CD4-positive, alpha-beta T cell treated with Interleukin-15 for 1 hour (primary cell): Measurements from ENCODE around the gene SERPINA9.
"Not testable (repeated sequence)": the region's sequence is repeated elsewhere in the genome, so short reads cannot be mapped to it uniquely, and the experiment has no call there.

Experiments used
- DNase-seq: peaks from one replicate; pipeline ENCODE4 v3.0.0-alpha.2; 2020

SERPINA9 gene

DNA sequence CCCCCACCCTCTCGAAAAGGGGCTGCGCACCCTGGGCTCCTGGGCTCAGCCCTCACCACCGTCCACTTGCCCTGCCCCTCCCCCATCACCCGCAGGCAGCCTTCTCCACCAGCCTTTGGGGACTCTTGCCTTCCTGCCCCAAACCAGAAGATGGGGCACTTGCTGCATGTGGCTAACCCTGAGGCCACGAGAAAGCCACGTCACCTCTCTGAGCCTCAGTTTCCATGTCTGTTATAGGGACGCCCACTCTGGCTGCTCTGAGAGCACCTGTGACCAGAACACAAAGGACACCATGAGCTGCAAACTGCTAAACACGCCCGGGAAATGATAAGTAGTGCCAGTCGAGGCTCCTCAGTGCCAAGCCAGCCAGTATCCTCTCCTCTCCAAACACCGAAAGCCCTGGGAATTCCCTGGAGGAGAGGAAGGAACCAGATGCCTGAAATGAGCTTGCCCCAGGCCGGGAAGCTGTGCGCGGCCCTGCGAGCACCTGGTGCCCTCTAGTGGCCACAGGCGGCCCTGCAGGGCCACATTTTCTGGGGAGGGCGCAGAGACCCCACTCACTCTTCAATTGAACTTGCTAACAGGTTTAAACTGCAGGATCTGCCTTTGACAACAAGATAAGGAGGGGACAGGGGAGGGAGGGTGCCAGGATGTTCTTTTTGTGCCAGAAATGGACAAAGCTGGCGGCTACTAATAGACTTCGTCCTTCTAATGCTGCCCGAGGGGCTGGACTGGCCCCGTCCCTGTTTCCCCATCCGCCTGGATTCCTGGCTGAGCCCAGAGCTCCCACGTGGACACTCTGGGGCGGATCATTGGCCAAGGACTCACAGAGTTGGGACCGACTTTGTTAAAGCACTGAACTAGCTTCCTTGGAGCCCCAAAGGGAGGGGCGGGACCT is 10.2 kb upstream of the SERPINA9 start:
- DNase-seq = no peak

DNA sequence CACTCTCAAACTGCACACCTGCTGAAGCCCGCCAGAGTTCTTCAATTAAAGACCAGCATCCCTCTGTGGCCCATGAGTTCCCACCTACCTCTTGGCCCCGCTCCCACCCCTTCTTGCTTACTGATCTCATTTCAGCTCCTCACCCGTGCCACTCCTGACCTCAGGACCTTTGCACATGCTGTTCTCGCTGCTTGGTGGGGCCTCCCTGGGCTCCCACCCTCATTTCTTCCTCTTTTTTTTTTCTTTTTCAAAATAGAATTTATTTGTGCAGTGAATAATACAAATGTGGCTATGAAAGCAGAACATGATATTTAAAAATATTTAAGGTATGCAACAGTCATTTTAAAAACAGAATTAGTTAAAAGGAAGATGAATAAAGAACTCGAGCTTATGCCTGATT is 8.5 kb upstream of the SERPINA9 start:
- DNase-seq = no peak

DNA sequence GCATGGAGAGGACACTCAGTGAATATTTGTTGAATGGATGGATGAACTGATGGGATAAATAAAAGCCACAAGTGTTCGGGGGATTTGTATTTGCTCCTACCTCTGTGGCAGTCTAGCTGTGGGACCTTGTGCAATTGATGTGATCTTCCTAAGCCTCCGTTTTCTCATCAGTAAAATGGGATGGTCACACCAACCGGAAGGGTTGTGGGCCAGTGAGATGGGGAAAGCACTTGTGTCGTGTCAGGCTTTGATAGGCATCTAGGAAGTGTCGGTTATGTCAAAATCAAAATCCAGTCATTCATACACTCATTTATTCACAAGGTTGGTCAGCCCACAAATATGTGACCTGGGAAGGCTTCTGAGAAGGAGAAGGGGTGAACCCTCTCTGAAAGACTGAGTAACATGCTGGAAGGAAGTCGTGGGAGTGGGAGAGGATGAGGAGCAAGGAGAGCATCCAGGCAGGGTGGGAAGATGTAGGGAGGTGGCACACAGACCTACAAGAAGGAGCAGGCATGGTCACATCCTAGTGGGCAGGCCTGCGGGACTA is 7.8 kb upstream of the SERPINA9 start:
- no peak for DNase-seq

DNA sequence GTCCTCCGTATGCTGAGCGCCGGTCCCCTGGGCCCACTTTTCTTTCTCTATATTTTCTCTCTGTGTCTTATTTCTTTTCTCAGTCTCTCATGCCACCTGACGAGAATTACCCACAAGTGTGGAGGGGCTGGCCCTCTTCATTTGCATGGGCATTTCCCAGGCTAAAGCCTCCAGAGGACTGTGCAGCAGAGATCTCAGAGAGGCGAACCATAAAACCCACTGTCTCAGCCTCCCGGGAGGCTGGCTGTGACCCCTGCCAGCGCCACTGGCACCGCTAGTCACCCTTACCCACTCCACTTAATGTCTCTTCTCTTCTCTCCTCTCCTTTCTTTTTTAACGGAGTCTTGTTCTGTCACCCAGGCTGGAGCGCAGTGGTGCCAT is 7.1 kb upstream of the SERPINA9 start:
- DNase-seq = no peak

DNA sequence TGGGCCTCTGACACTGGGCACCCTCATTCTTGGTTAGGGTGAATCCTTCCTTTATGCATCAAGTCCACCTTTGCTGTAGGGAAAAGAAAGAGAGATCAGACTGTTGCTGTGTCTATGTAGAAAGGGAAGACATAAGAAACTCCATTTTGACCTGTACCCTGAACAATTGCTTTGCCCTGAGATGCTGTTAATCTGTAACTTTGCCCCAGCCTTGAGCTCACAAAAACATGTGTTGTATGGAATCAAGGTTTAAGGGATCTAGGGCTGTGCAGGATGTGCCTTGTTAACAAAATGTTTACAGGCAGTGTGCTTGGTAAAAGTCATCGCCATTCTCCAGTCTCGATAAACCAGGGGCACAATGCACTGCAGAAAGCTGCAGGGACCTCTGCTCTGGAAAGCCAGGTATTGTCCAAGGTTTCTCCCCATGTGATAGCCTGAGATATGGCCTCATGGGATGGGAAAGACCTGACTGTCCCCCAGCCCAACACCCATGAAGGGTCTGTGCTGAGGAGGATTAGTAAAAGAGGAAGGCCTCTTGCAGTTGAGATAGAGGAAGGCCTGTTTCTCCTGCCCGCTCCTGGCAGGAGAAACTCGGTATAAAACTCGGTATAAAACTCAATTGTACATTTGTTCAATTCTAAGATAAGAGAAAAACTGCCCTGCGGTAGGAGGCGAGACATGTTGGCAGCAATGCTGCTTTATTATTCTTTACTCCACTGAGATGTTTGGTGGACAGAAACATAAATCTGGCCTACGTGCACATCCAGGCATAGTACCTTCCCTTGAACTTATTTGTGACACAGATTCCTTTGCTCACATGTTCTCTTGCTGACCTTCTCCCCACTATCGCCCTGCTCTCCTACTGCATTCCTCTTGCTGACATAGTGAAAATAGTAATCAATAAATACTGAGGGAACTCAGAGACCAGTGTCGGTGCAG is 6.4 kb upstream of the SERPINA9 start:
- not testable (repeated sequence) for DNase-seq

DNA sequence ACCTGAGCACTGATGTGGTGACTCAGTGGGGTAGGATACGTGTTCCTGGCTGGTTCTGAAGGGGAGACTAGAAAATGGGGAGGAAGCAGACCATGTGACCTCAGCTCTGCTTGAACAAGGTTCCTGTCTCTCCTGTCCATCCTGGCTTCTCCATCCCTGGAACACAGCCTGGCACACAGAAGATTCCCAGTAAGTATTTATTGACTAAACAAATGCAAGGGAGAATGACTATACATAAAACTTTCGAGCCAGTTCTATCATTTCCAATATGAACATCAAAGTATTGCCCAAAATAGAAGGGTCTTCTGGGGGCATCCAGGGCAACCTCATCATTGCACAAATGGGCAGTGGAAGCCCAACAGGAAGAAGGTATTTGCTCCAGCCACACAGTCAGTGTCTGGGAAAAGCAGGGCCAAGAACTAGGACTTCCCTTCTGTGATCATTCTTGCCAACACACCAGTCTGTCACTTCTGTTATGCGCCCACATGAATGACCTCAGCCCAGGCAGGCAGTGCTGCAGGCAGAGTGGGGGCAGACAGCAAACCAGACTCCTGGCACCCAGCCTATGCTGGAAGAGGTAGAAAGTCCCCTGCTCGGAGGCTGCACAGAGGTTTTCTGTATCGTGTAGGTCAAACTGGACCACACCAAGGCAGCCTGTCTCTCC is 5.6 kb upstream of the SERPINA9 start:
- no peak for DNase-seq

DNA sequence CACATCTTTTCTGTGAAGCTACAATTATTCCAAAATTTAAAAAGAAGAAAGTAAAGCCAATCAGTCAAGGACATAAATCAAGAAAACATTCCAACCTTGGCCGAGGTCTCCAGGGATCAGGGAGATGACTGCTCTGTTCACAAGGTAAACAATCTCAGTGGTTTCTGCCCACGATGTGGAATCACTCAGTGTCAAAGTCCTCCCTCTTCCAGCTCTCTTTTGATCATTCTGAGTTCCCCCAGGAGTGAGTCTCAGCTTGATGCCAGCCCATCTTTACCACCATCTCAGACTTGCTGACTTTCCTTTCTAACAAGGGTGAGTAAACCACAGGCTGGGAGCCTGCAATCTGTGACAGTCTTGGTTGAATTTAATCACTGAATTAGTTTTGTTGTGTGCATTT is 4.8 kb upstream of the SERPINA9 start:
- DNase-seq = no peak

DNA sequence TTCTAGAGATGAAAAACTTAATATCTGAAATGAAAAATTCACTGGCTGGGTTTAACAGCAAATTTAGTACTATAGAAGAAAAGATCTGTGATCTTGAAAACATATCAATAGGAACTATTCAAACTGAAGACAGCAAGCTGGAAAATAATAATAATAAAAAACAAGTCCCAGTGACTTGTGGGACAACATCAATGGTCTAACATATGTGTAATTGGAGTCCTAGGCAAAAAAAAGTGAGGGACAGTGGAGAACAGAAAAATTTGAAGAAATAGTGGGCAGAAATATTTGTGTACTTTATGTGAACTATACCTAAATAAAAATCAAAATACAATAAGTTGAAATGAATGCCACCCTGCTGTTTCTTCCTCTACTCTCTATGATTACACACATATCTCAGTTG is 2.4 kb upstream of the SERPINA9 start:
- no peak for DNase-seq

DNA sequence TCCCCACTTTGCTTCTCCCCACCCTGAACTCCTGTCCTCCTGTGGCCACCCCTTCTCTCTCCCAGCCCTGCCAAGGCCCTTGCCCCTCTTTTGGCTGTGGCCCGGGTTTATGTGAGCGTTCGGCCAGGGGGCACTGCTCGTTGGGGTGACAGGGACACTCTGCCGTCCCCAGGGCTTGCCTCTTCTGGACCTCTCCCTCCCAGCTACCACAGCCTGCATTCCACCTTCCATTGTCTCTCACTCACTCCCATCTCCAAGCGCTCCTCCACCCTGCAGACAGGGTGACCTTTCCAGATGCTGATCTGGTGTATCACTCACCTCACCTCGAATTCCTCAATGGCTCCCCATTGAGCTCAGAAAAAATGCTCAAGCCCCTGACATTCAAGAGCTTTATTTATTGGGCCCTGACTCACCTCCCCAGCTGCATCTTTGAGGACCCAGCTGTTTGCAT is 1.4 kb downstream of the SERPINA9 start:
- no peak for DNase-seq

DNA sequence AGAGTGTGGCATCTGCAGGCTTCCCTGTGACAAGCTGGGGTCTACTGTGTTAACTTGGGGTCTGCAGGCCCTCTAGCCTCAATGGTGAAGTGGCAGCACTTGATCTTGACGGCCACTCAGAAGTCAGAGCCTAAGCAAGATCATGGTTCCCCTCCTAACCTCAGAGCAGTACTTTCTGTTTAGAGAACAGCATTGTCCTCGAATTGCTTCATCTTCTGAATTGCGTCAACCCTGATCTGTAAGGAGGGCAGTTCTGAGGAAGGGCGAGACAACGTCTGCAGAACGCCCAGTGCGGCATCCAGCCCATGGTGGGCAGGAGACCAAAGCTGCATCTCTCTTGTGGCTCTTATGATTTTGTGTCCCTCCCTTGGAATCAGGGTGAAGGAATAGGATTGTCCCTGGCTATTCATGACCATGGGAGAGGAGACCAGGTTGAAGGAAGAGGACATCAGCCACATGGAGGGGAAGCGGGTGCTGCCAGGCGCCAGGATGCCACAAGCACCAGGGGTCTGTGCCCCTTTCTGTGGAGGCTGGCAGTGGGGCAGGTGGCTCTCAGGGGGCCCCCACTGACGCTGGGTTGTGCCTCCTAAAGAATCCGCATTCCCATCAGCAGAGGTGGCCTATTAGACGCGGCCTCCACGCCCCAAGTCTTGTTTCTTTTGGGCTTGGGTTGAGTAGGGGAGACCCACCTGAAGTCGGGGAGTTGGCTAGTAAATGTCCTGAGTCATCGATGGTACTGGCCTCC is 2.2 kb downstream of the SERPINA9 start:
- DNase-seq = no peak

DNA sequence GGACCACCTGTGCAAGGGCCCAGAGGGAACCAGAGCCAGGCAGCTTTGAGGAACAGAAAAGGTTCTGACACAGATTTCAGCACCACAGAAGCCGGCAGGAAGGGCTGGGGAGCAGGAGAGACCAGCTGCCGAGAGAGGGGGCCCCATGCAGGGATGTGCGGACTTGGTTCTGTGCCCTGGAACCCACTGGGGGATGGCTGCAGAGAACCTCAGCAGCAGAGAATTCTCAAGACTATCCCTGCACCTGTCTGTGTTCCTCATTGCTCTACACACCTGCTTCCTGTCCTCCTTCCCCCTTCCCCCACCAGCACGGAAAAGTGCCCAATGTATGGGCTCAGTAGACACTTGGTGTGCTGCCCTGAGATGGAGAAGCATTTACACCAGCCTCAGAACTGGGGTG is 3.2 kb downstream of the SERPINA9 start:
- no peak for DNase-seq

DNA sequence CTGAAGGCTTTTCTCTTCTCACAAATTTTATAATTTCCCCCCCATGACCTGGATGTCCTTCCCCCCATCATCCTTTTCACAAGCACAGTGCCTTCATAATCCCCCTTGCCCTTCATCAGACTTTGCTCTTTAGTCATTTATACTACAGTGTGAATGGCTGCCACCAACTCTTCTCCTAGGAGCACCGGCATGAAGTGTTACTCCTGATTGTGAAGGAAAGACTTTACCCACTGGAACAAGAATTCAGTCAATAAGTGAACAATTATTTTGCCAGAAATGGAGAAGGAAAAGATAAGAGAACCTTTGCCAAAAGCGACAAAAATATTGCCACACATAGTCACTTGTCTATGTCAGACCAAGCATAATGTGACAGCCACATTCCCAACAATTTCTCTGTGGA is 5.0 kb downstream of the SERPINA9 start:
- DNase-seq = no peak

DNA sequence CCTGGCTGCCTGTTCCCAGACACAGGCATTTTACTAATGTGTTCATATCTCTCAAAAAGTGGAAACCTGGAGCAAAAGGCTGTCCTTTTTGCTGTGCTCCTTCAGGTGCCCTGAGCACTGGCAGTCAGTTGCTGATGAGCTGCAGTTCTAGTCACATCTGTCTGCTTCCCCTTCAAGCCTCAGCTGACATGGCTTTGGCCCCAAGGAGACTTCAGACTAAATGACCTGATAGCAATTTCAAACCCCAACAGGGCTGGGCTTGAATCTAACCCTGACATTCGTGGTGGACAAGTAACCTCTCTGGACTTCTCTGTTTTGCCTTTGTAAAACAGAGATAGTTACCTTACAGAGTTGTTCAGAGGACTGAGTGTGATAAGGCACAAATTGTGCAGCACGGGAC is 5.7 kb downstream of the SERPINA9 start:
- no peak for DNase-seq

DNA sequence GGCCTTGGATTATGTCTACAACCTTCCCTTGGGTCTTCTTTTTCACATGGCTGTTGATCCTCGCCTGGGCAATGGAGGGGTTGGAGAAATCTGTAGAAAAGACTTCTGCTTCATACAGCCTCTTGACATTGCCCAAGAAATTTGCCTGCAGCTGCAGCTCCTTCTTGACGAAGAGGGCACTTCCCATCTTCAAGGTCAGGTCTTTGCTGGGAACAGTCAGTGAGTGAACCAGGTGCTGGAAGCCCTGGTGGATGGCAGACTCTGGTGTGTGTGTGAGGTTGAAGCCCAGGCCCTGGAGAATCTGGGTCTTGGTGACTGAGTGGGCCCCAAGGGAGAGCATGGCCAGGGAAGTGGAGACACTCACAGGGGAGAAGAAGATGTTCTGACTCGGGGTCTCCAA is 6.7 kb downstream of the SERPINA9 start:
- DNase-seq = no peak

DNA sequence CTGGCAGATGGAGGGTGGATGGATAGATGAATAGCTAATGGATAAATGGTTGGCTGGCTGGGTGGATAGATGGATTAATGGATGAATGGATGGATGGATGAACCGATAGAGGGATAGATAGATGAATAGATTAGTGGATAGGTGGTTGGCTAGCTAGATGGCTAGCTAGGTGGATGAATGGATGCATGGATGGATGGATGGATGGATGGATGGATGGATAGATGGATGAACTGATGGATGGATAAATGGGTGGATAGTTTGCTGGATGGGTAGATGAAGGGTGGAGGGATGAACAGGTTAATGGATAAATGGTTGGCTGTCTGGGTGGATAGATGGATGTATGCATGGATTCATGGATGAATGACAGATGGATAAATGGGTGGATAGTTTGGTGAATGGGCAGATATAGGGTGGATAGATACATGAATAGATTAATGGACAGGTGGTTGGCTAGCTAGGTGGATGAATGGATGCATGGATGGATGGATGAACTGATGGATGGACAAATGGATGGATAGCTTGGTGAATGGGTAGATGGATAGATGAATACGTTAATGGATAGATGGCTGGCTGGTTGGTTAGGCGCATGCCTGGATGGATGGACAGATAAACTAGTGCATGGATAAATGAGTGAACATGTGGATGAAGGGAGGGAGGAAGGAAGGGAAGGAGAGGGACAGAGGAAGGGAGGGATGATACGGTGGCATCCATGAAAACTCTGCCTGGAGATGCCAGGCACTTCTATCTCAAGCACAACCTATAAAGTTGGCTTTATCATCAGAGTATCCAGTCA is 8.1 kb downstream of the SERPINA9 start:
- no peak for DNase-seq

DNA sequence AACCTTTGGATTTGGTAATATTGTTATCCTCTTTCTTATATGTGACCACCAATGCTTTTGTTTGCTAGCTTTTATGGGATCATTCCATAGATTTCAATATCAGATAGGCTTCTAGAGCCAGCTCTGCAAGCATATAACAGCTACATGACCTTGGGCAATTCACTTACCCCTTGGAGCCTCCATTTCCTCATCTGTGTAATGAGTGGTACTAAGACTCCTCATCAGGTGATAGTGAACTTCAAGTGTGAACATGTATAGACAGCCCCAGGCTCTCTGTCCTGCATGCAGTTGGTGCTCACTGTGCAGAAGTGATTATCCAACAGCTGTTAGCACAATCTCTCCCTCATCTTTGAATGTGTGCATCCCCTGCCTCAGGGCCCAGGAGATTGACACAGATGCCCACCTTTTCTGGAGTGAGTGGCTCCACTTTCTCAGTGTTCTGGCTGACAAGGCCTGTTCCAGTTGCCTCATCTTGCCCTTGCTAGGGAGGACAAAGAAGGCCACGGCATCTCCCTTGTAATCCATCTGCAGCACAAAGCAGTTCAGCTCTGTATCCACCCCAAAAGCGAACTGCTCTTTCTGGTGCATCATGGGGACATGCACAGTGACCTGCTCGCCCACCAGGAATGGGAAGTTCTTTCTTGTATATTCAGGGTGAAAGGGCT is 9.2 kb downstream of the SERPINA9 start:
- no peak for DNase-seq

DNA sequence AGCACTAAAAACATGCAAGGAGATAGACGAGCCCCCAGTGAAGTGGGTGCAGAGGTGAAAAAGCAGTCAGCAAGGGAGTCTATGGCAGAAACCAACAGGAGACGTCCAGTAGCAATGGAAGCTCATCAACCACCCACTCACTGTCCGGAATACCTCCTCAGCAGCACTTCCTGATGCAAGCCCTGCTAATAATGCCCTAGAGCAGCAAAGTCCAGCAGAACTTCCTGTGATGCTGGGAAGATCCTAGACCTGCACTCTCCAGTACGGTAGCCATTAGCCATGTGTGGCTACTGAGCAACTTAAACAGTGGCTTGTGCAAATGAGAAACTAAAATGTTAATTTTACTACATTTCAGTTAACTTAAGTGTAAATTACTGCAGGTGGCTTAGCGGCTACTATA is 11.0 kb downstream of the SERPINA9 start:
- no peak for DNase-seq

DNA sequence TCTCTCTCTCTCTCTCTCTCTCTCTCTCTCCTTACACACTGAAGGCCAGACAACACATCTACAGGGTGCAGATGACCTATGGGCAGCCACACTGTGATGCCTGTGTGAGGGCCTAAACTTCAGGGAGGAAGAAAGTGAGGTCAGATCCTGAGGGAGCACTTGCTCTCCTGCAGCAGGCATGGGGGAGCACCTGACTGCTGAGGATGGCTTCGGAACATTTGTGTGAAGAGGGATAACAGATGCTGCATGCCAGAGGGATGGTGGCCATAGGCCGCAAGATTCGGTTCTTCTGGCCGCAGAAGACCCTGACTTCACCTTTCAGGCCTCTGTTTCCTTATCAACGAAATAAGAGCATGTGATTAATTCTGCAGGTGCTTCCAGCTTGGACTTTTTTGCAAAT is 11.7 kb downstream of the SERPINA9 start:
- no peak for DNase-seq

DNA sequence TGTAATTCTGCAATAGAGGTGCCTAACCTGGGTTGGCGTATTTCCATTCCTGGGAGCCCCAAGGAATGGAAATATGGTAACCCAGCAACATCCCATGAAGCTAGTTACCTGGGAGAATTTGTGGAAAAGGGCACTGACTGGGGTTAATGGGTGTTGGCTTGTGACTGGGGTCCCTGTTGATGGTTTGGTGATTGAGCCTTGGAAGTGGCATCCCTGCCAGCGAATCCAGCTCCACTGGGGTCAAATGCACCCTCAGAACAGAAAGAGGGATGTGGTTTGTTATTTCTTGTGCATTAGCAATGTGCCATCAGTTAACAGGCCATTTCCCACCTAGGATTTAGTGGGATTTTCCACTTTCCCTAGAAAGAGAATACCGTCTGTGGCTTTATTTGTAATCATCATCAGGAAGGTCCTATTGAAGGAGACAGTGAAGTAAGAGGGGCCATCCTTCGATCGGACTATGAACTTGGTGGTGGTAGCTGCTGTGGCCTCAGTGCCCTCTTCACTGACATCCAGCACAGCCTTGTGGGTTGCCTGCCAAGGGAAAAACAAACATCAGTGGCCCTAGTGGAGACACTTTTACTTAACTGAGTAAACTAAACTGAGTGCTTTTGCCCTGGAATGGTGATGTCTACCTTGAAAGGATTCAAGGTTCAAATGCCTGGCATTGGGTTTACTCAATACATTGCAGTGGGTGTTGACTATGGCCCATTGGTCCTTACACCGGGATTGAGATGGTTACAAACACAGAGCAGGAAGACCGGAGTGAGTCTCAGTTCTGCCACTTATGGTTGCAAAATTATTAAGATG is 13.0 kb downstream of the SERPINA9 start:
- DNase-seq = no peak

DNA sequence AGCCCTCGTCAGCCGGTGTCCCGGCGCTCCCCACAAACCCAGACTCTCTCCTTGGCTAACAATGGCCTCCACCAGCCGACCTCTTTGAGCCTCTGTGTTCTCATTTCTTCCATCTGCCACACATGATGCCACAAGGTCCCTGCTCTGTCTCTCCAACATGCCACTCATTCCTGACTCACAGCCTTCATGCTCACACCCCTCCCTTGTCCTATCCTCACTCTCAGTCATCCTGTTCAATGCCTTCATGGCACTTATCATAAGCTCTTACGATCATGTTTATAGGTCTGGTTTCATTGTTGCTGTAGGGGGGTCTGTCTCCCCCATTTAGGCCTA is 13.8 kb downstream of the SERPINA9 start:
- no peak for DNase-seq
